ENCODE measurements around the gene FAM117A.
"Not testable (repeated sequence)": the region's sequence is repeated elsewhere in the genome, so short reads cannot be mapped to it uniquely, and the experiment has no call there.

Gene FAM117A

GRCh38 chr17:49676276-49676868 lies 87.6 kb downstream of the FAM117A start:
- peak; percentile 13 for DNase-seq

- DNase-seq = no peak
Observed at GRCh38 chr17:49674507-49674906, 89.4 kb downstream of the FAM117A start.

- DNase-seq = not testable (repeated sequence)
Observed at GRCh38 chr17:49673679-49674078, 90.3 kb downstream of the FAM117A start.

GRCh38 chr17:49670641-49671040 lies 93.3 kb downstream of the FAM117A start:
- DNase-seq = no peak

GRCh38 chr17:49670002-49670401 lies 93.9 kb downstream of the FAM117A start:
- DNase-seq = no peak

- no peak for DNase-seq
Observed at GRCh38 chr17:49667854-49668253, 96.1 kb downstream of the FAM117A start.

- DNase-seq = no peak
Observed at GRCh38 chr17:49664706-49665211, 99.2 kb downstream of the FAM117A start.

All from NCI-H69 (cell line).